Stomach (tissue), 4 donors: Measurements from ENCODE around the gene TEX19.

ENCODE experiments used
- POLR2AphosphoS5 ChIP-seq, 3 donors: sonication (generic); formaldehyde crosslinking; IDR thresholded peaks; one replicate each; pipeline ENCODE4 v1.6.1; 2016; ENCODE audit warnings: antibody characterized with exemption in 3 of 3
- TF ChIP-seq, protein P1 (sequence below), 7 experiments: fragments of 450-650 bp in 4 of 7; fragments of 200-600 bp in 3 of 7; sonication (generic) in 3 of 7; IDR thresholded peaks; one replicate each; pipeline ENCODE4 v1.5.1; 2016 to 2019; ENCODE audit warnings: antibody characterized with exemption in 7 of 7, control low read depth in 2 of 7, mild to moderate bottlenecking in 1 of 7

DNA sequence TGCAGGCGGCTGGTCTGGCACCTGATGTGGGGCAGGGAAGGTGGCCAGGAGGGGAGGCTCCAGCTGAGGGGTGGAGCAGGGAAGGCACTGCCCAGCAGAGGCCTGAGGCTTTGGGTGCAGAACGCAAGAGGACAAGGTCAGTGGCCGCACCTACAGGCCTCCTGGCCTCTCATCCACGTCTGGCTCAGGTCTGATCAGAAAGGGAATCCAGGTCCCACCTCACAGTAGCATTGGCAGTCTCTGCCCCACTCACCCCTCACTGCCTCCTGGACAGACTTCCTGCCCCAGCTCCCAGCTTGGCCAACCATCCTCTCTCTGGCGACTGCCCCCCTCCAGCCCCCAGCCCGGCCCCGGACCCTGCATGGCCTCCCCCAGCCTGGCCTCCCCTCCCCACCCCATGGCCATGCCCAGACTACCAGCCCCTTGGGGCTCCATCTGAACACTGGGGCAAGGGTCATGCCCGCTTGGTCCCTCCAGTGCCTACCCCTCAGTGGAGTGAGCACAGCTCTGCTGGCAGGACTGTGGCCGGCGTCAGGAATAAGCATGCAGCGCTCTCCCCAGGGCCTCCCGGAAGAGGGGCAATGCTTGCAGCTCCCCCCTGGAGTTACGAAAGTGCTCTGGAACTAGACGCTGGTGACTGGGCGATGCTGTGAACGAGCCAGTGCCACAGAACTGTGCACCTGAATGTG lies 17.1 kb downstream of the TEX19 start:
- TF ChIP-seq, protein P1, sequence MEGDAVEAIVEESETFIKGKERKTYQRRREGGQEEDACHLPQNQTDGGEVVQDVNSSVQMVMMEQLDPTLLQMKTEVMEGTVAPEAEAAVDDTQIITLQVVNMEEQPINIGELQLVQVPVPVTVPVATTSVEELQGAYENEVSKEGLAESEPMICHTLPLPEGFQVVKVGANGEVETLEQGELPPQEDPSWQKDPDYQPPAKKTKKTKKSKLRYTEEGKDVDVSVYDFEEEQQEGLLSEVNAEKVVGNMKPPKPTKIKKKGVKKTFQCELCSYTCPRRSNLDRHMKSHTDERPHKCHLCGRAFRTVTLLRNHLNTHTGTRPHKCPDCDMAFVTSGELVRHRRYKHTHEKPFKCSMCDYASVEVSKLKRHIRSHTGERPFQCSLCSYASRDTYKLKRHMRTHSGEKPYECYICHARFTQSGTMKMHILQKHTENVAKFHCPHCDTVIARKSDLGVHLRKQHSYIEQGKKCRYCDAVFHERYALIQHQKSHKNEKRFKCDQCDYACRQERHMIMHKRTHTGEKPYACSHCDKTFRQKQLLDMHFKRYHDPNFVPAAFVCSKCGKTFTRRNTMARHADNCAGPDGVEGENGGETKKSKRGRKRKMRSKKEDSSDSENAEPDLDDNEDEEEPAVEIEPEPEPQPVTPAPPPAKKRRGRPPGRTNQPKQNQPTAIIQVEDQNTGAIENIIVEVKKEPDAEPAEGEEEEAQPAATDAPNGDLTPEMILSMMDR (IDR thresholded peaks at IDR 0.05): no peak
- TF ChIP-seq POLR2AphosphoS5 (IDR thresholded peaks at IDR 0.05): no peak
